Astrocyte of the spinal cord (primary cell): ENCODE measurements around the gene NEK11.
"Not testable (repeated sequence)": the region's sequence is repeated elsewhere in the genome, so short reads cannot be mapped to it uniquely, and the experiment has no call there.

Source experiments
- DNase-seq: peaks from one replicate; pipeline ENCODE4 v3.0.0; 2011; ENCODE audit warnings: low read depth, low spot score
- H3K4me3 ChIP-seq: 2 replicates; pipeline ENCODE4 v1.5.1; 2011; ENCODE audit warnings: low read depth, mild to moderate bottlenecking, low read length, moderate library complexity
- in situ Hi-C: cut with HindIII; loops from 2 replicates; pipeline ENCODE4 v1.10.0; 2017; ENCODE audit warnings: low sequenced_read_pairs
- TF ChIP-seq, protein P1 (sequence below): IDR thresholded peaks from 2 replicates; pipeline ENCODE4 v1.5.1; 2012; ENCODE audit warnings: low read depth, mild to moderate bottlenecking, low read length, inconsistent platforms

Gene NEK11

DNA sequence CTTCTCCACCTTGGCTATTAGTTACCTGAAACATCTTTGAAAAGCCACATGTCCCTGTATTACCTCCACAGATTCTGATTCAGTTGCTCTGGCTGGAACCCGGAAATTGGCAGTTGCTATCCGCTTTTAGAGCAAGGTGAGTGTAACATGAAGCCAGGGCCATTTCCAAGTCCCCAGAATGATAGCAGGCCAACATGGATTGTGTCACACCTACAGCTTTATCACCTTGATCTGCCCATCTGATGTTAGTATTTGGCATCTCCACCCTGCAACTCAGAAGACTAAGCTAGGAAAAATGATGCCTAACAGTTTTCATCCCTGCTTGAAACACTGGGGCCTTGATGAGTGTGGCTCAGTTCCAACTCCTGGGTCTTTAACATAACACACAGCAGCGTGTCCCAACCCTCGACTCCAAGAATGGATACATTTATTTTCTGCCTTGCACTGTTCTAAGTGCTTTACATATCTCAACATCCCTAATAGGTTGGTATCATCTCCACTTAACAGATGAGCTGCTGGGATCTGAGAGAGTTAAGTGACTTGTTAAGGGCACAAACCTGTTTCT lies 333.6 kb downstream of the NEK11 start:
- in situ Hi-C loops: no loop called here
- TF ChIP-seq, protein P1, sequence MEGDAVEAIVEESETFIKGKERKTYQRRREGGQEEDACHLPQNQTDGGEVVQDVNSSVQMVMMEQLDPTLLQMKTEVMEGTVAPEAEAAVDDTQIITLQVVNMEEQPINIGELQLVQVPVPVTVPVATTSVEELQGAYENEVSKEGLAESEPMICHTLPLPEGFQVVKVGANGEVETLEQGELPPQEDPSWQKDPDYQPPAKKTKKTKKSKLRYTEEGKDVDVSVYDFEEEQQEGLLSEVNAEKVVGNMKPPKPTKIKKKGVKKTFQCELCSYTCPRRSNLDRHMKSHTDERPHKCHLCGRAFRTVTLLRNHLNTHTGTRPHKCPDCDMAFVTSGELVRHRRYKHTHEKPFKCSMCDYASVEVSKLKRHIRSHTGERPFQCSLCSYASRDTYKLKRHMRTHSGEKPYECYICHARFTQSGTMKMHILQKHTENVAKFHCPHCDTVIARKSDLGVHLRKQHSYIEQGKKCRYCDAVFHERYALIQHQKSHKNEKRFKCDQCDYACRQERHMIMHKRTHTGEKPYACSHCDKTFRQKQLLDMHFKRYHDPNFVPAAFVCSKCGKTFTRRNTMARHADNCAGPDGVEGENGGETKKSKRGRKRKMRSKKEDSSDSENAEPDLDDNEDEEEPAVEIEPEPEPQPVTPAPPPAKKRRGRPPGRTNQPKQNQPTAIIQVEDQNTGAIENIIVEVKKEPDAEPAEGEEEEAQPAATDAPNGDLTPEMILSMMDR: no peak
- no peak overlapping the region for H3K4me3 ChIP-seq
- no peak for DNase-seq

DNA sequence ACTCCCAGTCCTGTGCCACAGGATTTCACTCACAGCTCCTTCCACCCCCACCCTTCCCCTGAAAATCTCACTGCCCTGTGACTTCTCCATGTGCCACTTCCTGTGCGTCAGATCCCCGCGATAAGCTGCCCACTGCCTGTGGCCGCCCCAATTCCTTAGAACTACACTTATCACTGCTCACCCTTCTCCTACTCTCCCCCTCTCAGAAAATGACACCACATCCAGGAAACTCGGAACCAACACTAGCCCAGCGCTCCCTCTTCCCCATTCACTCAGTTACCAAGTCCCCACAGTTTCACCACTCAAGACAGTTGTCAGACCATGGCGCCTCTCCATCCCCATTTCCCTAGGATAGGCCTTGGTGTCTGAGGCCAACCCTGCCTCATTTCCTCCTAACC lies 334.4 kb downstream of the NEK11 start:
- not testable (repeated sequence) for H3K4me3 ChIP-seq, DNase-seq

DNA sequence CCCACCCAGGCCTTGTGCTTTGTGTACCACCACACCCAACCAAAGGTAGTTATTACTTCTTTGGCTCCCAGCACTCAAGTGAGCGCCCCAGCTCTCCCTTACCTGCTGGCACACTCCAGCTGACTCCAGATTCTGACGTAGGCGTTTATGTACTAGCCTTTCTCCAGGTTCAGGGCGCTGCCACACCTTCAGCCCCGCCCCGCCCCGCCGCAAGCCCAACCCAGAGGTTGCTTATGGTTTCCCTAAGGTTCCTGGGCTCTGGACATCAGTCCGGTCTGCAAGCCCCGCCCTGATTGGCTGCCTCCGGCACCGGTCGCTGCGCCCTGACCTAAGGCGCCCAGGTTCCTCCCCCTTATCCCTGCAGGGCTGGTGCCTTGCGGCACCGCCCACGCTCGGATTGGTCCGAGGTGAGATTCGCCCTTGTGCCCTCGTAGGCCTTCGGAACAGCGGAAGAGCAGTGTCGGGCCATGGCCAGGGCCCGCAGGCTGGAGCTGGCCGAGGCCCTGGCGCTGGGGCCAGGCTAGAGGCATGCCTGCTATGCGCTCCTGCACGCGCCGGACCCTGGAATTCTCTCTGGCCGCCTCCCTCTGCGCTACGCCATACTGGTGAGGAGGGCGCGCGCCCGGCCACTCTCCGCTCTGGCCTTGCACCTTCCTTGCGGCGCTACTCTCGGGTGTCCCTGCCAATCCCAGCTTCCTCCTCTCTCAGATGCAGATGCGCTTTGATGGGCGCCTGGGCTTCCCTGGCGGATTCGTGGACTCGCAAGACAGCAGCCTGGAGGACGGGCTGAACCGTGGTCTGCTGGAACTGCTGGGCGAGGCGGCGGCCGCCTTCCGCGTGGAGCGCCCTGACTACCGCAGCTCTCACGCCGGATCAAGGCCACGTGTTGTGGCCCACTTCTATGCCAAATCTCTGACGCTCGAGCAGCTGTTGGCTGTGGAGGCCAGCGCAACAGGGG lies 335.1 kb downstream of the NEK11 start:
- in situ Hi-C loops: no loop called here
- DNase-seq: peak; percentile 45
- TF ChIP-seq, protein P1: no peak
- H3K4me3 ChIP-seq: peak overlapping the region; percentile 41

More for the DNA sequence above, 334.4 kb downstream of the NEK11 start:
- in situ Hi-C loops: not testable (repeated sequence)

DNA sequence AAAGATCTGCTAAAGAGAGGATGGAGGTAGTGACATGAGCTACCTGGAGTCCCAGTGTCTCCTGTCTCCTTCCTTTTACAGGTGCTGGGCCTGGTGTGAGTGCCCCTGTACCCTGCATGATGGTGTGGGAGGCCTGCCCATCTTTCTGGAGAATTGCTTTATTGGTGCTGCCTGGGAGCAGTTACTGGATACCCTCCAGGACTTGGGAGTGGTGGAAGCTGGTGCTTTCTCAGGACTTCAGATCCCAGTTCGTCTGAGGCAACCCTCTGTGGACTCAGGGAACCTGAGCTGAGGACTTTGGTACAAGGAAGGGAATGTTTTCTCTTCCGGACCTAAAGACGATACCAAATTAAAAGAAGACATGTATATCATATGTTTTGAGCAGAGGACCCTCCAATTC lies 336.6 kb downstream of the NEK11 start:
- in situ Hi-C loops: no loop called here
- no peak overlapping the region for H3K4me3 ChIP-seq
- TF ChIP-seq, protein P1: no peak
- no peak for DNase-seq

DNA sequence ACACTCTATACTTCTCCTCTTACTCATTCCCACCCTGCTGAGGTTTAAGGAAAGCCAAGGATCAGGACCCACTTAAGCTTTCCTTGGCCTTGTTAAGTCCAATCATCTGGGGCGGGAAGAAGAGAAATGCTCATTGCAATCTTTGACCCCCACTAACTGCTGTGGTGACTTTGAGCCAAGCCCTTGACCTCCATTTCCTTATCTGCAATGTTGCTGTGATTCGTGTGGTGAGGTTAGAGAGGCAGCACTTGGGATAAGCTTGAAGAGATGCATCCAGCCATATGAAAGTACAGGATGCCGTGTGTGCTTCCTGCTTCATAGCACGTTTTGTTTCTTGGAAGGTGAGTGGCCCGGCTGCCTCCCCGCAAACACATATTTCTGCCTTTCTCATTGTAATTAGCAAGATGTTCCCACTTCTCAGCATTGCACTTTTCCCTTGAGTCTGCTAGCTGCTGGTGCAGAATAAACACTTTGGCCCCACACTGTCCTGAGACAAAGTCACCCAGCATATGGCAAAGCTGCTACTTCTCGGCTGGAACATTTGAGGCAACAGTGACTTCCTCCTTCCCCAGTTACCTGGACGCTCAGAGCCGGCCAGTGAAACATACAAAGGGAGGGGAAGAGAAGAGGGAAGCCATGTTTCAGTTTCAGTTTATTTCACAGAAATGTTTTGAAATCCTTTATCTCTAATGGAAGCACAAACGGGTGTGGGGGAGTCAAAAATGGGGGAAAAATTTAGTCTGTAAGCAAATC lies 344.4 kb downstream of the NEK11 start:
- no peak overlapping the region for H3K4me3 ChIP-seq
- TF ChIP-seq, protein P1: no peak
- DNase-seq: no peak
- in situ Hi-C loops: no loop called here

DNA sequence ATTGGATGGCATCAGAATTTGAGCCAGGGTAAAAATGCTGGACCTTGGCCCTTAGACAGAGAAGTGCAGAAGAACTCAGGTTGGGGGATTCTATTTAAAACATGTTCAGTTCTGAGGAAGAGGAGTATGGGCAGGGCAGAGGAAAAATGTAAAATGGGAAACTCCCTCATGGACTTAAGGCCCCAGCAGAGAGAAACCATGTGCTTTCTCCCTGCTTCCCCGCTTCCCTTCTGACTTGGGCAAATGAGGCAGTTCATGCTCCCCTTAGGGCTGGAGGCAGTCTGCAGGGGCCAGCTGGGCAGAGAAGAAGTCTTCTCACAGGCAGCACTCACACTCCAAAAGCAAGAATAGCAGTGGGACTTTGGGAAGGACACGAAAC lies 345.0 kb downstream of the NEK11 start:
- DNase-seq: no peak

More for the DNA sequence above, 345.0 kb downstream of the NEK11 start:
- in situ Hi-C loops: no loop called here
- no peak overlapping the region for H3K4me3 ChIP-seq
- TF ChIP-seq, protein P1: no peak
